ENCODE data around the gene BDH1.

DNA sequence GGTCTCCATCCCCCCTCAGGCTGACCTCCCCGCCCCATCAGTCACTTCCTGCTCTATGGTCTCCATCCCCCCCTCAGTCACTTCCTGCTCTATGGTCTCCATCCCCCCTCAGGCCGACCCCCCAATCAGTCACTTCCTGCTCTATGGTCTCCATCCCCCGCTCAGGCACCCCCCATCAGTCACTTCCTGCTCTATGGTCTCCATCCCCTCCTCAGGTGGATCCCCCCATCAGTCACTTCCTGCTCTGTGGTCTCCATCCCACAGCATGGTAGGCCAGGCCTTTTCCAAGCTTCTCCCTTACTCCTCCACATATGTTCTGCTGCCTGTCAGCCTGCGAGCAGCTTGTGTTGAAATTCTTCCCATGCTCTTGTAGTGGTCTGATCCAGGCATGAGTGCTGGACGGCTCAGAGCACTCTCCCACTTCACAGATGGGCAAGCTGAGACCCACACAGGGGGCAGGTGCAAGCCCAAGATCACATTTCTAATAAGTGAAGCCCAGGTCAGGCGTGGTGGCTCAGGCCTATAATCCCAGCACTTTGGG is 36.8 kb downstream of the BDH1 start:
- TF ChIP-seq, protein P1, sequence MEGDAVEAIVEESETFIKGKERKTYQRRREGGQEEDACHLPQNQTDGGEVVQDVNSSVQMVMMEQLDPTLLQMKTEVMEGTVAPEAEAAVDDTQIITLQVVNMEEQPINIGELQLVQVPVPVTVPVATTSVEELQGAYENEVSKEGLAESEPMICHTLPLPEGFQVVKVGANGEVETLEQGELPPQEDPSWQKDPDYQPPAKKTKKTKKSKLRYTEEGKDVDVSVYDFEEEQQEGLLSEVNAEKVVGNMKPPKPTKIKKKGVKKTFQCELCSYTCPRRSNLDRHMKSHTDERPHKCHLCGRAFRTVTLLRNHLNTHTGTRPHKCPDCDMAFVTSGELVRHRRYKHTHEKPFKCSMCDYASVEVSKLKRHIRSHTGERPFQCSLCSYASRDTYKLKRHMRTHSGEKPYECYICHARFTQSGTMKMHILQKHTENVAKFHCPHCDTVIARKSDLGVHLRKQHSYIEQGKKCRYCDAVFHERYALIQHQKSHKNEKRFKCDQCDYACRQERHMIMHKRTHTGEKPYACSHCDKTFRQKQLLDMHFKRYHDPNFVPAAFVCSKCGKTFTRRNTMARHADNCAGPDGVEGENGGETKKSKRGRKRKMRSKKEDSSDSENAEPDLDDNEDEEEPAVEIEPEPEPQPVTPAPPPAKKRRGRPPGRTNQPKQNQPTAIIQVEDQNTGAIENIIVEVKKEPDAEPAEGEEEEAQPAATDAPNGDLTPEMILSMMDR (IDR thresholded peaks at IDR 0.05; ENCODE audit: low read depth, low read length) = no peak
- no peak for TF ChIP-seq EZH2phosphoT487 (IDR thresholded peaks at IDR 0.05; ENCODE audit: low read depth)

All from OCI-LY3 (cell line).